Measurements from ENCODE around the gene DDX47. TPM values are rescaled to one million over a fixed set of nuclear protein-coding genes. Genes with fewer than 3 reads are reported as not detected.

Gene DDX47
- total and polyA plus RNA-seq, 2 of the 4 experiments (the other 2 are of a cell fraction): 77.8 to 89.5 TPM

- TF ChIP-seq CTCF (conservative IDR thresholded peaks at IDR 0.05; ENCODE audit: low read depth, low read length) (no peak), FOS (IDR thresholded peaks at IDR 0.05; ENCODE audit: low read depth, low read length) (peak; percentile 31; the same call in 1 of the 2 replicates)
Measured at GRCh38 chr12:12872139-12872933, 59.2 kb downstream of the DDX47 start (continued).

GRCh38 chr12:12872934-12873275, 59.8 kb downstream of the DDX47 start:
- H3K9ac ChIP-seq (ENCODE audit: low read depth, low read length): peak overlapping the region; percentile 59; the same call in 1 of the 2 replicates
- ATAC-seq (ENCODE audit: low read depth): no peak

More at GRCh38 chr12:12872934-12873275, 59.8 kb downstream of the DDX47 start:
- peak overlapping the region; percentile 91 for H3K27ac ChIP-seq (ENCODE audit: insufficient read depth, low read length)
- H3K9me3 ChIP-seq (ENCODE audit: control insufficient read depth, insufficient read depth, low read length): no peaks in the 10 kb centered on the region
- H2AK9ac ChIP-seq (replicated peaks; ENCODE audit: low read depth, low read length, poor library complexity): no peak overlapping the region
- H3K14ac ChIP-seq (replicated peaks; ENCODE audit: low read depth, low read length): peak overlapping the region; percentile 98
- peaks cover 18% of the 10 kb centered on the region; the same call in 1 of the 2 replicates for H3K9me1 ChIP-seq (ENCODE audit: insufficient read depth, low read length)
- WGBS, 2 experiments (ENCODE audit: extremely low coverage in 2 of 2, insufficient read length in 1 of 2): no CpG with 5 or more reads among the region's 2 CpGs
- peak overlapping the region; percentile 89 for H3K56ac ChIP-seq (ENCODE audit: extremely low read depth, insufficient read depth, low read length)
- peak overlapping the region; percentile 93 for H3K18ac ChIP-seq (ENCODE audit: low read depth, low read length)
- H2BK20ac ChIP-seq (ENCODE audit: low read depth, low read length): peak overlapping the region; percentile 98
- H2AK5ac ChIP-seq (ENCODE audit: low read depth, low read length): peak overlapping the region; percentile 96
- H4K8ac ChIP-seq (ENCODE audit: low read depth in 2 of 2, low read length in 2 of 2): peak overlapping the region; percentile 81 to 90
- dilution Hi-C loops (cut with HindIII; ENCODE audit: low sequenced_read_pairs, unreplicated experiment) (no loop called here), intact Hi-C loops (cut with micrococcal nuclease) (loop anchor here (1.0 kb wide), 1 partner anchor 23 kb away; no protein-coding TSS in a partner anchor), in situ Hi-C loops (cut with MboI; ENCODE audit: low sequenced_read_pairs) (loop anchor here (25.0 kb wide), 1 partner anchor 1514 kb away; no protein-coding TSS in a partner anchor)
- H2BK120ac ChIP-seq (ENCODE audit: low read depth, low read length): peak overlapping the region; percentile 99
- no TSS peak for BruUV-seq (replicated peaks)
- POLR2A ChIA-PET (ENCODE audit: unreplicated experiment): no interaction called here
- H3K23ac ChIP-seq (ENCODE audit: low read depth, low read length): peak overlapping the region; percentile 92
- peaks cover 8 to 29% of the 10 kb centered on the region in 2 experiments; a peak in 3 of 4 replicates for H3K79me1 ChIP-seq (ENCODE audit: low read depth in 1 of 2, low read length in 2 of 2)
- H2BK15ac ChIP-seq (ENCODE audit: low read depth, low read length): peak overlapping the region; percentile 86; the same call in 2 of the 3 replicates
- no peak overlapping the region; the same call in 1 of the 2 replicates for H3K4me3 ChIP-seq (ENCODE audit: insufficient read depth, low read depth, low read length)
- H2BK5ac ChIP-seq (ENCODE audit: low read depth, low read length, poor library complexity, severe bottlenecking): peak overlapping the region; percentile 100
- no peak overlapping the region for H2AFZ ChIP-seq (replicated peaks; ENCODE audit: low read length, poor library complexity)
- H3K4ac ChIP-seq (ENCODE audit: low read depth, low read length): peak overlapping the region; percentile 100
- H4K5ac ChIP-seq (ENCODE audit: low read depth, low read length): peak overlapping the region; percentile 83
- peaks cover 26% of the 10 kb centered on the region for H3K4me1 ChIP-seq (ENCODE audit: control insufficient read depth, insufficient read depth, low read length)
- peak overlapping the region; percentile 98 for H4K91ac ChIP-seq (ENCODE audit: insufficient read depth, low read depth, low read length)
- CTCF ChIA-PET: no interaction called here
- H4K20me1 ChIP-seq (ENCODE audit: insufficient read depth, low read length): no peaks in the 10 kb centered on the region
- DNase-seq: peak; percentile 83
- no peaks in the 10 kb centered on the region for H3K27me3 ChIP-seq (ENCODE audit: control insufficient read depth, insufficient read depth, low read length)
- peak overlapping the region; percentile 51; the same call in 1 of the 2 replicates for H3K4me2 ChIP-seq (ENCODE audit: low read depth, low read length)
- H3K36me3 ChIP-seq (ENCODE audit: control insufficient read depth, insufficient read depth, low read length): no peaks in the 10 kb centered on the region; the same call in 1 of the 2 replicates
- no peak for TF ChIP-seq RCOR1 (IDR thresholded peaks at IDR 0.05; ENCODE audit: insufficient replicate concordance, low read length)
- TF ChIP-seq CHD1 (IDR thresholded peaks at IDR 0.05; ENCODE audit: low read depth, low read length): no peak
- TF ChIP-seq RFX5 (IDR thresholded peaks at IDR 0.05; ENCODE audit: low read depth, low read length): no peak
- TF ChIP-seq BHLHE40 (IDR thresholded peaks at IDR 0.05; ENCODE audit: low read depth, low read length): no peak
- no peak for TF ChIP-seq SMC3 (IDR thresholded peaks at IDR 0.05; ENCODE audit: low read depth, low read length)
- TF ChIP-seq MAZ (IDR thresholded peaks at IDR 0.05; ENCODE audit: borderline replicate concordance, low read depth, low read length): no peak
- TF ChIP-seq FOS (IDR thresholded peaks at IDR 0.05; ENCODE audit: low read depth, low read length): peak; percentile 36; the same call in 1 of the 2 replicates
- TF ChIP-seq MXI1 (IDR thresholded peaks at IDR 0.05; ENCODE audit: borderline replicate concordance, low read depth, low read length): no peak
